SK-N-SH (cell line): ENCODE data around the gene UTP4. TPM values are rescaled to one million over a fixed set of nuclear protein-coding genes. Genes with fewer than 3 reads are reported as not detected.
A peak's percentile ranks its signal among the peaks of the same experiment; 100 is the strongest.

Source experiments
- CTCF ChIA-PET: fragments of 300-600, 350-600 bp; formaldehyde crosslinking; extraction: SDS; loops from one replicate; lab custom pipeline; 2021; lab: Yijun Ruan, JAX
- POLR2A ChIA-PET: fragments of 350-600 bp; sonication (Branson Sonifier 250); formaldehyde crosslinking; extraction: SDS; loops from one replicate; lab custom pipeline; 2020; ENCODE audit warnings: antibody characterized with exemption, inconsistent platforms; lab: Yijun Ruan, JAX
- DNase-seq: peaks from one replicate; pipeline ENCODE4 v3.0.0; 2012
- H2AFZ ChIP-seq: fragments of 200-600 bp; sonication (generic); 2 replicates; pipeline ENCODE4 v1.8.1; 2016; ENCODE audit warnings: antibody characterized with exemption, mild to moderate bottlenecking, low read depth
- H3F3A ChIP-seq: fragments of 200-600 bp; sonication (generic); replicated peaks from 2 replicates; pipeline ENCODE3; 2016; ENCODE audit warnings: antibody characterized with exemption, mild to moderate bottlenecking; ENCODE audit not compliant: insufficient read depth
- H3K27ac ChIP-seq, 2 experiments: fragments of 200-500 bp in 1 of 2; fragments of 200-600 bp in 1 of 2; sonication (Bioruptor generic) in 1 of 2; sonication (generic), shearing (Covaris generic) in 1 of 2; 2 replicates each; pipeline versions ENCODE4 v1.5.1 to v1.6.1; 2014 to 2016; ENCODE audit warnings: low read depth in 2 of 2, inconsistent platforms in 1 of 2, low read length in 1 of 2, mild to moderate bottlenecking in 1 of 2, mixed read lengths in 1 of 2
- H3K27me3 ChIP-seq: fragments of 200-600 bp; sonication (generic), shearing (Covaris generic); 2 replicates; pipeline ENCODE4 v1.6.1; 2016; ENCODE audit warnings: mixed run types; ENCODE audit not compliant: insufficient read depth
- H3K36me3 ChIP-seq, 2 experiments: fragments of 200-500 bp in 1 of 2; fragments of 200-600 bp in 1 of 2; sonication (Bioruptor generic) in 1 of 2; sonication (generic) in 1 of 2; replicated peaks in 1 of 2; 2 replicates each; pipeline versions ENCODE3 to v1.5.1; 2014 to 2016; ENCODE audit warnings: low read length in 1 of 2, mild to moderate bottlenecking in 1 of 2; ENCODE audit not compliant: insufficient read depth in 2 of 2, control insufficient read depth in 1 of 2
- H3K4me1 ChIP-seq, 2 experiments: fragments of 200-500 bp in 1 of 2; fragments of 200-600 bp in 1 of 2; sonication (Bioruptor generic) in 1 of 2; sonication (generic), shearing (Covaris generic) in 1 of 2; 2 replicates each; pipeline versions ENCODE4 v1.5.1 to v1.6.1; 2014 to 2016; ENCODE audit warnings: low read depth in 1 of 2, low read length in 1 of 2, mixed run types in 1 of 2; ENCODE audit not compliant: insufficient read depth in 2 of 2, control insufficient read depth in 1 of 2
- H3K4me2 ChIP-seq: fragments of 200-600 bp; sonication (generic), shearing (Covaris generic); 2 replicates; pipeline ENCODE4 v1.6.1; 2017; ENCODE audit warnings: mixed run types
- H3K4me3 ChIP-seq, 2 experiments: fragments of 200-500 bp in 1 of 2; fragments of 200-600 bp in 1 of 2; sonication (Bioruptor generic) in 1 of 2; sonication (generic), shearing (Covaris generic) in 1 of 2; 2 replicates each; pipeline versions ENCODE4 v1.5.1 to v1.8.1; 2014 to 2016; ENCODE audit warnings: low read depth in 2 of 2, inconsistent platforms in 1 of 2, low read length in 1 of 2, mild to moderate bottlenecking in 1 of 2, mixed read lengths in 1 of 2, moderate library complexity in 1 of 2
- H3K79me2 ChIP-seq: fragments of 200-600 bp; sonication (generic); 2 replicates; pipeline ENCODE4 v1.8.1; 2017; ENCODE audit warnings: mild to moderate bottlenecking; ENCODE audit not compliant: insufficient read depth
- H3K9ac ChIP-seq: fragments of 200-600 bp; sonication (generic); 2 replicates; pipeline ENCODE4 v1.6.1; 2017; ENCODE audit warnings: mixed run types
- H3K9me2 ChIP-seq: fragments of 200-600 bp; sonication (generic); 2 replicates; pipeline ENCODE4 v1.6.1; 2017; ENCODE audit warnings: mixed run types
- H3K9me3 ChIP-seq: fragments of 200-600 bp; sonication (generic); 2 replicates; pipeline ENCODE4 v1.6.1; 2017; ENCODE audit warnings: mixed run types, mild to moderate bottlenecking, moderate library complexity
- H4K20me1 ChIP-seq: fragments of 200-600 bp; sonication (generic); 2 replicates; pipeline ENCODE4 v1.6.1; 2017; ENCODE audit warnings: mild to moderate bottlenecking, mixed run types; ENCODE audit not compliant: insufficient read depth
- CHD2 ChIP-seq: fragments of 150-350 bp; IDR thresholded peaks from 2 replicates; pipeline ENCODE4 v1.6.1; 2018; ENCODE audit warnings: low read length; ENCODE audit not compliant: partially characterized antibody
- EP300 ChIP-seq, 2 experiments: IDR thresholded peaks; 2 replicates each; pipeline versions ENCODE4 v1.4.0 to v1.6.1; 2012; ENCODE audit warnings: borderline replicate concordance in 1 of 2, low read depth in 1 of 2, low read length in 1 of 2
- GATA2 ChIP-seq: sonication (generic); formaldehyde crosslinking; IDR thresholded peaks from 2 replicates; pipeline ENCODE4 v1.5.0; 2020; ENCODE audit warnings: mild to moderate bottlenecking, missing genetic modification reagents
- JUND ChIP-seq: IDR thresholded peaks from 2 replicates; pipeline ENCODE4 v1.4.0; 2012
- MXI1 ChIP-seq: IDR thresholded peaks from 2 replicates; pipeline ENCODE4 v1.6.1; 2012; ENCODE audit warnings: mild to moderate bottlenecking, low read depth, low read length, improper control_type of control experiment
- NFIC ChIP-seq: IDR thresholded peaks from 2 replicates; pipeline ENCODE4 v1.4.0; 2012; ENCODE audit warnings: borderline replicate concordance
- POLR2AphosphoS5 ChIP-seq: IDR thresholded peaks from 2 replicates; pipeline ENCODE4 v1.6.1; 2012; ENCODE audit warnings: low read depth, low read length
- RXRA ChIP-seq: IDR thresholded peaks from 2 replicates; pipeline ENCODE4 v1.4.0; 2012; ENCODE audit warnings: low read depth, mild to moderate bottlenecking, borderline replicate concordance
- TAF1 ChIP-seq: IDR thresholded peaks from 2 replicates; pipeline ENCODE4 v1.6.1; 2012; ENCODE audit warnings: low read depth, mild to moderate bottlenecking, low read length, moderate library complexity, borderline replicate concordance
- TCF12 ChIP-seq: IDR thresholded peaks from 2 replicates; pipeline ENCODE4 v1.4.0; 2012
- WGBS: methylation state at CpG from one replicate; pipeline ENCODE4 v1.1.6; 2017; ENCODE audit warnings: low lambda C conversion rate; 5-methylcytosine and 5-hydroxymethylcytosine counted together
- polyA plus RNA-seq, 3 experiments: library from polyadenylated mRNA; depleted of rRNA; stranded (reverse); fragments of >200 nt; gene quantifications; 2 replicates each; pipeline ENCODE4 v1.2.3, GENCODE V29; 2012
- TF ChIP-seq, protein P1 (sequence below): fragments of 200-600 bp; sonication (generic); IDR thresholded peaks from 2 replicates; pipeline ENCODE4 v1.6.1; 2017; ENCODE audit warnings: antibody characterized with exemption, mild to moderate bottlenecking, moderate library complexity
- TF ChIP-seq, protein P2 (sequence below): IDR thresholded peaks from 2 replicates; pipeline ENCODE4 v1.4.0; 2012; ENCODE audit warnings: low read depth

The UTP4 gene
- polyA plus RNA-seq, 1 of the 3 experiments (the other 2 are of a cell fraction) = 66.5 TPM

- TF ChIP-seq, protein P1, sequence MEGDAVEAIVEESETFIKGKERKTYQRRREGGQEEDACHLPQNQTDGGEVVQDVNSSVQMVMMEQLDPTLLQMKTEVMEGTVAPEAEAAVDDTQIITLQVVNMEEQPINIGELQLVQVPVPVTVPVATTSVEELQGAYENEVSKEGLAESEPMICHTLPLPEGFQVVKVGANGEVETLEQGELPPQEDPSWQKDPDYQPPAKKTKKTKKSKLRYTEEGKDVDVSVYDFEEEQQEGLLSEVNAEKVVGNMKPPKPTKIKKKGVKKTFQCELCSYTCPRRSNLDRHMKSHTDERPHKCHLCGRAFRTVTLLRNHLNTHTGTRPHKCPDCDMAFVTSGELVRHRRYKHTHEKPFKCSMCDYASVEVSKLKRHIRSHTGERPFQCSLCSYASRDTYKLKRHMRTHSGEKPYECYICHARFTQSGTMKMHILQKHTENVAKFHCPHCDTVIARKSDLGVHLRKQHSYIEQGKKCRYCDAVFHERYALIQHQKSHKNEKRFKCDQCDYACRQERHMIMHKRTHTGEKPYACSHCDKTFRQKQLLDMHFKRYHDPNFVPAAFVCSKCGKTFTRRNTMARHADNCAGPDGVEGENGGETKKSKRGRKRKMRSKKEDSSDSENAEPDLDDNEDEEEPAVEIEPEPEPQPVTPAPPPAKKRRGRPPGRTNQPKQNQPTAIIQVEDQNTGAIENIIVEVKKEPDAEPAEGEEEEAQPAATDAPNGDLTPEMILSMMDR = no peak
- peak; percentile 67 for TF ChIP-seq CHD2
- TF ChIP-seq EP300 (IDR thresholded peaks at IDR 0.05; ENCODE audit: borderline replicate concordance in 1 of 2, low read depth in 1 of 2, low read length in 1 of 2) = 0 out of 4 replicates have a peak, but pooled peaks of 1 of the 2 experiments have one; percentile 14
- TF ChIP-seq POLR2AphosphoS5 = peak; percentile 88
- TF ChIP-seq, all 33 proteins: peak for 15
Measured at GRCh38 chr16:69186642-69187445, 54.4 kb downstream of the UTP4 start, which contains the start of gene SNTB2 (continued).

GRCh38 chr16:69187446-69188235 is 55.2 kb downstream of the UTP4 start:
- peak overlapping the region; percentile 82 for H3K9ac ChIP-seq
- POLR2A ChIA-PET = interaction anchor here (0.5 to 1.2 kb wide), 3 partner anchors 8 to 156 kb away, joined by 3 to 4 read pairs (median 3); no protein-coding TSS in a partner anchor
- peak; percentile 87 for DNase-seq

DNA sequence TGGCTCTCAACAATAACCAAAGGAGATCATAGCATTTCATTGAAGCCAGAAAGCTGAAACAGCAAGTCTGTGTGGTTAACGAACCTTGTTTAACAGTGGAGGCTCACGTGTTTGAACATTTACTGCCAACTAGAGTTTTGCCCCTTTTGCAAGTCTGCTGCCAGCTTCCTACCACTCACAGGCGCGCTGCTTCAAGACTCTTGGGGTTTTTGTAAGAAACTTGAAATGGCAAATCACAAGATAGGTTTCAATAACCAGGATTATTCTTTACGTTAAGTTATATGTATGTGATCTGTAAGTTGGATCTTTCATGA is 55.7 kb downstream of the UTP4 start:
- peak overlapping the region; percentile 82 for H3K9ac ChIP-seq
- peaks cover 11% of the 10 kb centered on the region for H3F3A ChIP-seq
- peaks cover 33% of the 10 kb centered on the region for H4K20me1 ChIP-seq
- ChIA-PET CTCF (interaction anchor here (1.3 to 2.4 kb wide), 4 partner anchors 30 to 98 kb away, joined by 3 to 11 read pairs (median 3); no protein-coding TSS in a partner anchor), POLR2A (interaction anchor here (0.5 to 1.2 kb wide), 2 partner anchors 9 to 155 kb away, joined by 3 to 4 read pairs; no protein-coding TSS in a partner anchor)
- no peaks in the 10 kb centered on the region for H3K36me3 ChIP-seq
- H3K27me3 ChIP-seq = no peaks in the 10 kb centered on the region
- no peaks in the 10 kb centered on the region for H3K9me2 ChIP-seq
- peak overlapping the region; percentile 76 to 78 for H3K4me3 ChIP-seq
- TF ChIP-seq TCF12 (peak; percentile 0; the same call in 1 of the 2 replicates), MXI1 (peak; percentile 79; the same call in 1 of the 2 replicates), JUND (no peak), TAF1 (no peak), NFIC (peak; percentile 14; the same call in 1 of the 2 replicates)
- TF ChIP-seq, protein P2, sequence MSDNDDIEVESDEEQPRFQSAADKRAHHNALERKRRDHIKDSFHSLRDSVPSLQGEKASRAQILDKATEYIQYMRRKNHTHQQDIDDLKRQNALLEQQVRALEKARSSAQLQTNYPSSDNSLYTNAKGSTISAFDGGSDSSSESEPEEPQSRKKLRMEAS = 0 out of 2 replicates have a peak, but pooled peaks have one; percentile 43
- H2AFZ ChIP-seq = peak overlapping the region; percentile 58; the same call in 1 of the 2 replicates
- no peak for DNase-seq
- H3K4me1 ChIP-seq = peaks cover 16 to 18% of the 10 kb centered on the region in 2 experiments
- H3K4me2 ChIP-seq = peak overlapping the region; percentile 85
- no peaks in the 10 kb centered on the region for H3K9me3 ChIP-seq
- 2% methylated on average over 5 of the region's 5 CpGs for WGBS
- H3K79me2 ChIP-seq = peaks cover 56% of the 10 kb centered on the region
- H3K27ac ChIP-seq = peak overlapping the region; percentile 40 to 86

More at GRCh38 chr16:69187446-69188235, 55.2 kb downstream of the UTP4 start:
- Histone ChIP-seq H4K20me1 (peaks cover 28% of the 10 kb centered on the region), H3K9me2 (no peaks in the 10 kb centered on the region), H2AFZ (peak overlapping the region; percentile 58; the same call in 1 of the 2 replicates), H3F3A (peaks cover 11% of the 10 kb centered on the region), H3K79me2 (peaks cover 51% of the 10 kb centered on the region), H3K4me2 (peak overlapping the region; percentile 85), H3K27ac (peak overlapping the region; percentile 40 to 86), H3K4me3 (peak overlapping the region; percentile 76 to 78), H3K9me3 (no peaks in the 10 kb centered on the region), H3K27me3 (no peaks in the 10 kb centered on the region), H3K4me1 (peaks cover 18 to 21% of the 10 kb centered on the region in 2 experiments), H3K36me3 (no peaks in the 10 kb centered on the region)
- CTCF ChIA-PET = interaction anchor here (1.2 to 2.4 kb wide), 5 partner anchors 29 to 101 kb away, joined by 3 to 11 read pairs (median 3); no protein-coding TSS in a partner anchor
- TF ChIP-seq TCF12 (peak; percentile 3; the same call in 1 of the 2 replicates), RXRA (no peak), GATA2 (peak; percentile 26; the same call in 1 of the 2 replicates), MXI1 (0 out of 2 replicates have a peak, but pooled peaks have one; percentile 23)
- 2% methylated on average over 27 of the region's 76 CpGs for WGBS
